ENCODE measurements around the gene COL10A1. TPM values are rescaled to one million over a fixed set of nuclear protein-coding genes. Genes with fewer than 3 reads are reported as not detected.

The COL10A1 gene
- polyA plus RNA-seq, 3 donors from 2014 or later = not detected

GRCh38 chr6:116152620-116153019, 26.7 kb upstream of the COL10A1 start:
- H3K36me3 Mint-ChIP-seq = peaks cover 0 to 7% (median 3%) of the 10 kb centered on the region in 3 donors
- H3K4me1 Mint-ChIP-seq = no peaks in the 10 kb centered on the region
- H3K4me3 Mint-ChIP-seq = no peak overlapping the region
- no peak for DNase-seq
- H3K27me3 Mint-ChIP-seq (ENCODE audit: low read depth in 3 of 3) = no peaks in the 10 kb centered on the region
- no peak overlapping the region for H3K27ac Mint-ChIP-seq
- H3K9me3 Mint-ChIP-seq = no peaks in the 10 kb centered on the region

- H3K4me3 Mint-ChIP-seq = no peak overlapping the region
- H3K9me3 Mint-ChIP-seq = no peaks in the 10 kb centered on the region
- peaks cover 0 to 7% (median 4%) of the 10 kb centered on the region in 3 donors for H3K36me3 Mint-ChIP-seq
- H3K27ac Mint-ChIP-seq = no peak overlapping the region
- no peak for DNase-seq
- no peaks in the 10 kb centered on the region for H3K27me3 Mint-ChIP-seq (ENCODE audit: low read depth in 3 of 3)
- H3K4me1 Mint-ChIP-seq = no peaks in the 10 kb centered on the region
Measured at GRCh38 chr6:116145803-116146675, 20.1 kb upstream of the COL10A1 start.

- H3K27ac Mint-ChIP-seq = no peak overlapping the region
Measured at GRCh38 chr6:116144605-116145004, 18.7 kb upstream of the COL10A1 start.

GRCh38 chr6:116139917-116140316, 14.0 kb upstream of the COL10A1 start:
- no peak for DNase-seq
- Mint-ChIP-seq H3K27me3 (ENCODE audit: low read depth in 3 of 3) (peaks cover 4 to 5% (median 4%) of the 10 kb centered on the region in 3 donors), H3K4me3 (no peak overlapping the region), H3K36me3 (peaks cover 0 to 7% (median 4%) of the 10 kb centered on the region in 3 donors), H3K4me1 (peaks cover 15 to 25% of the 10 kb centered on the region in 2 donors), H3K9me3 (no peaks in the 10 kb centered on the region), H3K27ac (peak overlapping the region in 3 of 6 donors; percentile 15 to 71 (median 57))

More at GRCh38 chr6:116144605-116145004, 18.7 kb upstream of the COL10A1 start:
- peaks cover 0 to 2% (median 0%) of the 10 kb centered on the region in 3 donors for H3K27me3 Mint-ChIP-seq (ENCODE audit: low read depth in 3 of 3)
- H3K9me3 Mint-ChIP-seq = no peaks in the 10 kb centered on the region
- DNase-seq = no peak
- no peaks in the 10 kb centered on the region for H3K4me1 Mint-ChIP-seq
- peaks cover 0 to 7% (median 4%) of the 10 kb centered on the region in 3 donors for H3K36me3 Mint-ChIP-seq
- H3K4me3 Mint-ChIP-seq = no peak overlapping the region

- Mint-ChIP-seq H3K27ac (peak overlapping the region; percentile 71 to 93 (median 83)), H3K9me3 (no peaks in the 10 kb centered on the region), H3K4me1 (peaks cover 17 to 25% of the 10 kb centered on the region in 2 donors), H3K4me3 (peak overlapping the region; percentile 48 to 70 (median 61)), H3K27me3 (ENCODE audit: low read depth in 3 of 3) (peaks cover 4 to 5% (median 4%) of the 10 kb centered on the region in 3 donors), H3K36me3 (peaks cover under 1 to 22% (median 5%) of the 10 kb centered on the region in 3 donors)
- peak; percentile 78 to 83 (median 81) for DNase-seq
Measured at GRCh38 chr6:116136933-116137340, 11.0 kb upstream of the COL10A1 start.

- Mint-ChIP-seq H3K27me3 (ENCODE audit: low read depth in 3 of 3) (peaks cover 4 to 5% (median 4%) of the 10 kb centered on the region in 3 donors), H3K4me3 (peak overlapping the region; percentile 48 to 70 (median 61)), H3K27ac (peak overlapping the region; percentile 71 to 93 (median 83)), H3K36me3 (peaks cover 3 to 22% (median 5%) of the 10 kb centered on the region in 3 donors), H3K4me1 (peaks cover 17 to 25% of the 10 kb centered on the region in 2 donors), H3K9me3 (no peaks in the 10 kb centered on the region)
- DNase-seq = no peak
Measured at GRCh38 chr6:116136373-116136772, 10.4 kb upstream of the COL10A1 start.

- no peak for DNase-seq
- Mint-ChIP-seq H3K4me1 (peaks cover 17 to 29% of the 10 kb centered on the region in 2 donors), H3K4me3 (no peak overlapping the region), H3K27ac (no peak overlapping the region), H3K36me3 (peaks cover 3 to 26% (median 5%) of the 10 kb centered on the region in 3 donors), H3K9me3 (no peaks in the 10 kb centered on the region), H3K27me3 (ENCODE audit: low read depth in 3 of 3) (peaks cover 2 to 5% (median 4%) of the 10 kb centered on the region in 3 donors)
Measured at GRCh38 chr6:116133453-116133852, 7.5 kb upstream of the COL10A1 start.

- Mint-ChIP-seq H3K4me1 (peaks cover 4 to 13% of the 10 kb centered on the region in 2 donors), H3K9me3 (no peaks in the 10 kb centered on the region), H3K36me3 (peaks cover 4 to 22% (median 7%) of the 10 kb centered on the region in 3 donors), H3K4me3 (no peak overlapping the region), H3K27me3 (ENCODE audit: low read depth in 3 of 3) (no peaks in the 10 kb centered on the region), H3K27ac (no peak overlapping the region)
- DNase-seq = no peak
Measured at GRCh38 chr6:116127771-116128493, 2.0 kb upstream of the COL10A1 start.

- H3K27me3 Mint-ChIP-seq (ENCODE audit: low read depth in 3 of 3) = no peaks in the 10 kb centered on the region
- H3K9me3 Mint-ChIP-seq = no peaks in the 10 kb centered on the region
- no peak overlapping the region for H3K4me3 Mint-ChIP-seq
- H3K27ac Mint-ChIP-seq = no peak overlapping the region
- DNase-seq = no peak
- H3K36me3 Mint-ChIP-seq = peaks cover 0 to 32% (median 4%) of the 10 kb centered on the region in 3 donors
- H3K4me1 Mint-ChIP-seq = no peaks in the 10 kb centered on the region
Measured at GRCh38 chr6:116120430-116120829, 5.5 kb downstream of the COL10A1 start.

- Mint-ChIP-seq H3K27ac (peak overlapping the region in 4 of 6 donors; percentile 2 to 49 (median 41)), H3K27me3 (ENCODE audit: low read depth in 3 of 3) (no peaks in the 10 kb centered on the region), H3K9me3 (no peaks in the 10 kb centered on the region), H3K4me3 (no peak overlapping the region), H3K4me1 (no peaks in the 10 kb centered on the region), H3K36me3 (peaks cover 0 to 37% (median 0%) of the 10 kb centered on the region in 3 donors)
- DNase-seq = no peak
Measured at GRCh38 chr6:116118608-116119007, 7.3 kb downstream of the COL10A1 start.

GRCh38 chr6:116115781-116116180, 10.2 kb downstream of the COL10A1 start:
- H3K27ac Mint-ChIP-seq = no peak overlapping the region
- H3K4me1 Mint-ChIP-seq = no peaks in the 10 kb centered on the region
- no peak overlapping the region for H3K4me3 Mint-ChIP-seq
- no peaks in the 10 kb centered on the region for H3K9me3 Mint-ChIP-seq
- no peaks in the 10 kb centered on the region for H3K27me3 Mint-ChIP-seq (ENCODE audit: low read depth in 3 of 3)
- peaks cover 14 to 43% (median 14%) of the 10 kb centered on the region in 3 donors for H3K36me3 Mint-ChIP-seq
- no peak for DNase-seq

GRCh38 chr6:116113386-116113785, 12.5 kb downstream of the COL10A1 start:
- Mint-ChIP-seq H3K27me3 (ENCODE audit: low read depth in 3 of 3) (peaks cover 0 to 3% (median 0%) of the 10 kb centered on the region in 3 donors), H3K4me3 (no peak overlapping the region), H3K36me3 (peaks cover 27 to 47% (median 32%) of the 10 kb centered on the region in 3 donors), H3K27ac (no peak overlapping the region), H3K9me3 (no peaks in the 10 kb centered on the region), H3K4me1 (no peaks in the 10 kb centered on the region)
- no peak for DNase-seq

- Mint-ChIP-seq H3K36me3 (peaks cover 27 to 47% (median 32%) of the 10 kb centered on the region in 3 donors), H3K4me3 (no peak overlapping the region), H3K4me1 (no peaks in the 10 kb centered on the region), H3K27ac (peak overlapping the region in 2 of 6 donors; percentile 34 to 54), H3K9me3 (no peaks in the 10 kb centered on the region), H3K27me3 (ENCODE audit: low read depth in 3 of 3) (peaks cover 0 to 3% (median 0%) of the 10 kb centered on the region in 3 donors)
- no peak for DNase-seq
Measured at GRCh38 chr6:116111552-116112528, 14.1 kb downstream of the COL10A1 start.

Measured in immature natural killer cell (primary cell).